ENCODE results near the gene KLHL1.

The KLHL1 gene

DNA sequence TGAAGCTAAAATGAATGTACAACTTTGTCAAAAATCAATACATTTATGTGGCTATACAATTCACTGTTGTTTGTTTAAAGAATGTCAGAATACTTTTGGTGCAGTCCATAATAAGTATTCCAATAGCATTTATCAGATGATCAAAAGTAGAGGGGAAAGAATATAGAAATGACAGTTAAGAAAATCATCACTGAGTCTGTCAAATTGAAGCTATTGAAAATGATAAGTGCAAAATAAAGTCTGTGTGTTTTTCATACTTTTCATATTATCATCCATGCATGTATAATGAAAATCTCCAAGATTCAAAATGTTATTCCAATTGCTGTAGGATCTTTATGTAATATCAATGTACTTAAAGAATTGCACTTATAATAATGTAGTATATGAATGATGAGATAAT is 93.9 kb downstream of the KLHL1 start:
- DNase-seq (ENCODE audit: low spot score) = no peak

GRCh38 chr13:69999875-70000274 is 108.4 kb downstream of the KLHL1 start:
- DNase-seq (ENCODE audit: low spot score) = no peak

DNA sequence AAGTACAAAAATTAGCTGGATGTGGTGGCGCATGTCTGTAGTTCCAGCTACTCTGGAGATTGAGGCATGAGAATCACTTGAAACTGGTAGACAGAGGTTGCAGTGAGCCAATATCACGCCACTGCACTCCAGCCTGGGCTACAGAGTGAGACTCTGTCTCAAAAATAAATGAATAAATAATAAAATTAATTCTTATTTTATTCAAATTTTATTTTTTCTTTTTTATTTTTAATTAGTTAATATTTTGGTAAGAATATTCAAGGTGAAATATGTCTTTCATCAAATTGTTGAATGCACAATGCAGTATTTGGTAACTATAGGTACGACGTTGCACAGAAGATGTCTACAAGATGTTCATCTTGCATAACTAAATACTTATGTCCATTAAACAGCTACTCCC is 111.2 kb downstream of the KLHL1 start:
- no peak for DNase-seq (ENCODE audit: low spot score)

DNA sequence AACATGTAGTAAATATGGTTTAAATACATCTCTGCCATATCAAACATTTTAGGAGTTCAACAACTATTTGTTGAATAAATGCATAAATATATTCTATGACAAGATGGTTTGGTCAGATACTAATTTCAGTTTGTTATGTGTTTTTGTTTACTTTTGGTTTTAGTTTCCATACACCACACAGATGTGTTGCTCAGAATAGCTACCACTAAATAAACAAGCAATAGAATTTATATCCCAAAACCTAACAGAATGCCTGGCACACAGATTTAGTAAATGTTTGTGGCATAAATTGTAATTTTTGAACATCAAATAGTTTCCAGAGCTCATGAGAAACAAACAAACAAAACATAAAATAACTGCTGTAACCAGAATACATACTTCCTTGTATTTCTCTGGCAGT is 127.5 kb downstream of the KLHL1 start:
- DNase-seq (ENCODE audit: low spot score) = no peak

DNA sequence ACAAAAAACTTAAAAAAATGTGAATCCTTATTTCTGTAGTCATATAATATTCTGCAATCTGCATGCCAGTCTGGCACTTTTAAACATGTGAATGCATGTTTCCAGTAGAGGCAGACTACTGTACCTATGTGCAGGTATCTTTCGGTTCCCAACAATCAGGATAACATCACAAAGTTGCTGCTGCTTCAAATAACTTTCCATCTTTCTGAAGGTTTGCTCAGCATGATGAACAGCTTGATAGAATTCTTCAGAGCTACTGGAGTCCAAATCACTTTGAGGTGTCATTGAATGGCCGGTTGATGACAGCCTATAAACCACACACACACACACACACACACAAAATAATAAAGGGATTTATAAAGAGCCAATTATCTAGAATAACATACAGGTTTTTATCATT is 132.8 kb downstream of the KLHL1 start:
- no peak for DNase-seq (ENCODE audit: low spot score)

DNA sequence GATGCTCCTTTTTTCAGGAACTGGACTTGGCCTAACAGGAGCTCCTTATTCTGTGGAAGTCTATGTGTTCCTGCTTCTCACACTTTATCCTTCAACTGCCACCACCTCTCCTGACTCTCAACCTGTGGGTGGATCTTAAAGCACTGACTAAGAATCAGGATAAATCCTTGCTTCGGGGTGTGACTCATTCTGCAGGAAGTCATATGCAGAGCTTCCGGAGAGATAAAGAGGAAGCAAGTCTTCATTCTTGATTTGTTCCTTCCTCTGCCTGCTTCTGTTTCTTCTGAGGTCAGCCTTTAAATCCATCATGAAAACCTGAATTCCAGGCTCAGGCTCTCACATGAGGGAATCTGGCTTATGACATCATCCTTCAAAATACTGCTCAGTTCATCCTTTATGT is 137.7 kb downstream of the KLHL1 start:
- DNase-seq (ENCODE audit: low spot score) = no peak

DNA sequence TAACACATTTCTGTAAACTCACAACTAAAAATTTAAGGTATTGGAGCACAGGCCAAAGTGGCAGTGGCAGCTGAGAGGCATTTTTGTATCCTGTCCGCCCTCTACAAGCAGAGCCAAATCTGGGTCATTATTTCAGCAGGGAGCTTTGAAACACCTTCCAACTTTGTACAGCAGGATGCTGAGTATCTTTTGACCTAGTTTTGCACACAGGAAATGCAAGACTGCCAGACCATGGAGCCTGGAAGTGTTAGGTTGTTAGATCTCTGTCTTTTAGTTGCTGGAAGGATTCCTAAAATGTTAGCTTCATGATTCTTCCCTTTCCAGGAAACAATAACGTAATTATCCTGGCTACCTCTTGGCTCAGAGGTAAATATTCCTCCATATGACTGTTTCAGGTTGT is 149.2 kb downstream of the KLHL1 start:
- no peak for DNase-seq (ENCODE audit: low spot score)

- DNase-seq (ENCODE audit: low spot score) = no peak
Observed at GRCh38 chr13:69956839-69957238, 151.4 kb downstream of the KLHL1 start.

- DNase-seq (ENCODE audit: low spot score) = no peak
Observed at GRCh38 chr13:69956349-69956748, 151.9 kb downstream of the KLHL1 start.

GRCh38 chr13:69955271-69955670 is 153.0 kb downstream of the KLHL1 start:
- no peak for DNase-seq (ENCODE audit: low spot score)

DNA sequence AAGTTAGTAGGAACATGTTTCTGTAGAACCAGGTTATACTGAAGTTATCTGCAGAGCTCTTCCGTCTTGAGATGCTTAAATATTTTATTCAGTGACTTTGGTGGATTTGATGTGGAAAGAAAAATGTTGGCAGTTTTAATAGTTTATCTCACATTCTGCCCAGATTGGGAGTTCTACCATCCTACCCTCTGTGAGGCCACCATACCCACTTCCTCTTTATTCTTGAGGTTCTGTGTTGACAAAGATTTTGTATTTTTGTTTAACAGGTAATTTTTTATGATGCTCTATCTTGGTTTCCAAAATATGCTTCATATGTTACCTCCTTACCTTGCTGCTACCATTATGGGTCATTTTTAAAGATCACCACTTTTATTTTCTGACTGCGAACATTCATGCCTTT is 156.8 kb downstream of the KLHL1 start:
- DNase-seq (ENCODE audit: low spot score) = no peak

DNA sequence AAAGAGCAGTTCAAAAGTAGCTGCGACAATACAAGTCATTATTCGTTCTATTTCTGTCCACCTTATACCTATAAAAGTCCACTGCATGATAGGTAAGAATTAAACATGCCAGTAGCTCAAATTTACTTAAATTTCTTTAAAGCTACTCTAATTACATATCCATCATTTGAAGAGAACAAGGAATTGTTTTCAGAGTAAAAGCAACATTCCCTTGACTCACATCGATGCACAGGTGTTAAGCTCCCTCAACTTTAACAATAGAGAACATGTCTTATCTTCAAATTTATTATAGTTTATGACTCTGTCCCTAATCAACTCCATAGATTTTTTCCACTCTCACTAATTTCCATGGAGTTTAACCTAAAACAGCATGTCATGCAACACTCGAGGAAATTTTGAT is 158.1 kb downstream of the KLHL1 start:
- no peak for DNase-seq (ENCODE audit: low spot score)

DNA sequence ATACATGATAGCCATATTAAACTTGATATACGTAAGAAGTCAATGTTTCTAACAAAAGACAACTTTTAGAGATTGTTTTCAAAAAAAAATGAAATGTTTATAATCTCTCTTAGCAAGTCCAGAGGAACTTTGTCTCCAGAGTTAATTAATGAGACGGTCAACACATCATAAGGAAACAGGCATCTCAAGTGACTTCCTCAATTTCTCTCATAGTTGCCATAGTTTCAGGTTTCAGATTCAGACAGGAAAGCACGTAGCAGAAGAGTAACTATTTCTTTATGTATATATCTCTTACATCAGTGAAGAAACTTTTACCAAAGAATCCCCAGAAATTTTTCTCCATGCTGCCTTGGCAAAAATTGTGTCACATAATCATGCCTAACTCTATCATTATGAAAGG is 160.2 kb downstream of the KLHL1 start:
- no peak for DNase-seq (ENCODE audit: low spot score)

DNA sequence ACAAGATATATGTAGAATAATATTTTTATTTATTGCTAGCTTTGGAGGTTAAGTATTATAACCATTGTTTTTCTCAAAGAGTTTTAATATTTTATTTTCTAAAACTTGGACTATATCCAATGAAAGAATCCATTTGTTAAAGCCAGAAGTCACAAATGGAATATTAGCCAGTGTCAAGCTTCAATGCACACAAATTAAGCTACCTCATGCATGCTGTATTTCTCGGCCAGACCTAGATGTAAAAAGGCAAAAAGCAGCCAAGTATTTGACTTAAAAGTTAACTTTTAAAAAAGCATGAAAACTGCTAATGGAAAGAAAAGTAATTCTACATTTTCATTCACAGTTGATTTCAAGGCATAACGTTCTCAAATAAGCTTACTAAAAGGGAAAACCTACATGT is 160.7 kb downstream of the KLHL1 start:
- DNase-seq (ENCODE audit: low spot score) = no peak

- no peak for DNase-seq (ENCODE audit: low spot score)
Observed at GRCh38 chr13:69946511-69946910, 161.7 kb downstream of the KLHL1 start.

GRCh38 chr13:69935043-69935442 is 173.2 kb downstream of the KLHL1 start:
- DNase-seq (ENCODE audit: low spot score) = no peak

- DNase-seq (ENCODE audit: low spot score) = no peak
Observed at GRCh38 chr13:69928262-69928661, 180.0 kb downstream of the KLHL1 start.

DNA sequence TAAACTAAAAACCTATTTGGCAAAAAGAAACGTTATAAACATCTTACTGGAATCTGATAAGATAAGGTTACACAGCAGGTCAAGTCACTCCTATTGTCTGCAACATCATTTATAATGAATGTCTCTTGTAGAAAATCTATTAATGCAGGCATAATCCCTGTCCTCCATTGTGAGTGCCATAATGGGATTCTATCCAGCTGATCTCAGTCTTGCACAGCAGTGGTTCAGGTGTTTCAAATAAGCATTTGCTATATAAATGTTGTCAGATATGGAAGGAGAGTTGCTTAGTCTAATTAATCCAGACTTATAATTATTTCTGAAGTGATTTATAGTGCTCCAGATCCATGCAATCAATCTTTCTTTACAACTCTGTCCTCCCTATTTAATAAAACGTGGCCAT is 187.1 kb downstream of the KLHL1 start:
- no peak for DNase-seq (ENCODE audit: low spot score)

GRCh38 chr13:69912630-69913029 is 195.6 kb downstream of the KLHL1 start:
- DNase-seq (ENCODE audit: low spot score) = no peak

- no peak for DNase-seq (ENCODE audit: low spot score)
Observed at GRCh38 chr13:69910800-69911199, 197.5 kb downstream of the KLHL1 start.

DNA sequence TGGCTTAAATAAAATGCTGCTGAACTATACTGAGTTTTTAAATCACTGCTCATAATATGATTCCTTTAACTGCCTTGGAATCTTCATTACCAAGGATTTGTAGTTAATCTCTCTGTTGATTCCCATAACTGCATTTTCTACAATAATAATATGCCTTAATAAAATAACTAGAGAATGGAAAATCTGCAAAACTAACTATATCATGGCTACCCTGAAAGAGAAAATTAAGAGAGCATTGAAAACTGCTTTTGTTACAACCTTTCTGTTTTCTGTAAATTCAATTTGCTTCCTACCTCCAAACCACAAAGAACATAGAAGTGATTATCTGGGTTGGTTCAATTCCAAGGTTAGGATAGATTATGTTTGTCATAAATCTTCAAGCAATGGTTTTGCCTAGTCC is 203.5 kb downstream of the KLHL1 start:
- DNase-seq (ENCODE audit: low spot score) = no peak

GRCh38 chr13:69903081-69903480 is 205.2 kb downstream of the KLHL1 start:
- DNase-seq (ENCODE audit: low spot score) = no peak

GRCh38 chr13:69882451-69882850 is 225.8 kb downstream of the KLHL1 start:
- DNase-seq (ENCODE audit: low spot score) = no peak

- no peak for DNase-seq (ENCODE audit: low spot score)
Observed at GRCh38 chr13:69879936-69880335, 228.3 kb downstream of the KLHL1 start.

DNA sequence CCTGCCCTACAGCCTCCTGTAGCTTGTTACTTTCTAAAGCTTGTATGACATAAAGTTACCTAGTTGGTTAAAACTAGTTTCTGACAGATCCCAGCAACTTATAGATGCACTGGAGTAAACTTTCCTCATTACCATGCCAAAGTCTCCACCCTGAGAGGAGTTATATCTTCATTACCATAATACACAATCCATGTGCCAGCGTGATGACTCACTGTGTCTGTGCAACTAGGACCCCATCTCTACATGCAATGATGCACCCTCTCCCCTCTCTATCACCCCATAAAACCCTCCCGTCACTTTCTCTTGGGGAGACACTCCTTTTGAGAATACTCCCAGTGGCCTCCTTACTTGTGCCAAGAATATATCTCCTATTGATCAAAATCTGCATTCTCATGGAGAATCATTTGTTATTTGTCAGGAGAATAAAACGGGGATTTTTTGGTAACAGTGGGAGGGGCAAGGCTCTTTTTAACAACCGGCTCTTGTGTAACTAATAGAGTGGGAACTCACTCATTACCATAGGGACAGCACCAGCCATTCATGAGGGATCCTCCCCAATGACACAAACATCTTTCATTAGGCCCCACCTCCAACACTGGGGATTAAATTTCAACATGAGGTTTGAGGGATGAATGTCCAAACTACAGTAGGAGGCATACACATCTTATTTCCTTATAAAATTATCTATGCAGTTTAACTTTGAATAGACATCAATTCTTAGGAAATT is 235.8 kb downstream of the KLHL1 start:
- no peak for DNase-seq (ENCODE audit: low spot score)
